SK-N-SH treated with all-trans-retinoic acid at 6 μM for 48 hours (cell line): Measurements from ENCODE around the gene ARMH1.

Source experiments
- CREB5 ChIP-seq: fragments of 250-450 bp; sonication (Bioruptor Pico); IDR thresholded peaks from 2 replicates; pipeline ENCODE4 v1.5.1; 2020; ENCODE audit warnings: low read depth, mild to moderate bottlenecking, moderate library complexity
- PATZ1 ChIP-seq: fragments of 250-450 bp; sonication (Bioruptor Pico); IDR thresholded peaks from 2 replicates; pipeline ENCODE4 v1.8.0; 2020; ENCODE audit warnings: mild to moderate bottlenecking, moderate library complexity, borderline replicate concordance
- ZNF70 ChIP-seq: fragments of 450-650 bp; formaldehyde crosslinking; IDR thresholded peaks from 2 replicates; pipeline ENCODE4 v1.5.0; 2020; ENCODE audit warnings: mild to moderate bottlenecking, moderate library complexity

GRCh38 chr1:44695671-44696070 is 21.2 kb downstream of the ARMH1 start:
- no peak for TF ChIP-seq CREB5
- no peak for TF ChIP-seq PATZ1 (CRISPR knock-in tag)
- TF ChIP-seq ZNF70 (CRISPR knock-in tag): no peak
